Thoracic aorta (tissue), 2 donors: ENCODE results near the gene NMD3. TPM values are rescaled to one million over a fixed set of nuclear protein-coding genes. Genes with fewer than 3 reads are reported as not detected.

Source experiments
- ATAC-seq: fragments of 150-250 bp; one replicate; pipeline ENCODE4 v1.8.0; 2017; ENCODE audit warnings: low read depth; ENCODE audit not compliant: insufficient number of reproducible peaks, low FRiP score
- DNase-seq: peaks from one replicate; pipeline ENCODE4 v3.0.0-alpha.2; 2020; ENCODE audit warnings: low spot score
- H3K27ac ChIP-seq, 2 donors: fragments of 200-600 bp; sonication (generic); 1 replicate in 1 of 2; 2 replicates in 1 of 2; pipeline ENCODE4 v1.5.1; 2016; ENCODE audit warnings: mild to moderate bottlenecking in 2 of 2, moderate library complexity in 2 of 2
- H3K27me3 ChIP-seq: fragments of 200-600 bp; sonication (generic); replicated peaks from 2 replicates; pipeline ENCODE4 v1.6.0; 2016; ENCODE audit warnings: mild to moderate bottlenecking; ENCODE audit not compliant: insufficient read depth
- H3K36me3 ChIP-seq: fragments of 200-600 bp; sonication (generic); one replicate; pipeline ENCODE4 v1.5.1; 2016
- H3K4me1 ChIP-seq, 2 donors: fragments of 200-600 bp; sonication (generic); 1 replicate in 1 of 2; 2 replicates in 1 of 2; pipeline versions ENCODE4 v1.5.1 to v1.6.0; 2016; ENCODE audit warnings: low read depth in 2 of 2, mild to moderate bottlenecking in 1 of 2; ENCODE audit not compliant: control insufficient read depth in 1 of 2
- H3K4me3 ChIP-seq: fragments of 200-600 bp; sonication (generic); 2 replicates; pipeline ENCODE4 v1.5.1; 2016; ENCODE audit warnings: mild to moderate bottlenecking
- H3K9me3 ChIP-seq: fragments of 200-600 bp; sonication (generic); 2 replicates; pipeline ENCODE4 v1.5.1; 2016
- CTCF ChIP-seq: fragments of 200-600 bp; sonication (generic); IDR thresholded peaks from one replicate; pipeline ENCODE4 v1.5.1; 2019; ENCODE audit warnings: antibody characterized with exemption
- total RNA-seq, 2 donors: library from RNA; depleted of rRNA; stranded (reverse); fragments of >200 nt; gene quantifications; one replicate each; pipeline versions ENCODE4 v1.1.0 to v1.2.3, GENCODE V29; 2016

NMD3 gene
- total RNA-seq, 2 donors from 2014 or later = 41.2 to 48.8 TPM

- no peak overlapping the region for H3K27ac ChIP-seq
- H3K4me1 ChIP-seq = peaks cover 6 to 38% of the 10 kb centered on the region in 2 donors
- ATAC-seq = no peak
- H3K36me3 ChIP-seq = peaks cover 20% of the 10 kb centered on the region
- no peak overlapping the region for H3K4me3 ChIP-seq
- TF ChIP-seq CTCF = no peak
- no peak for DNase-seq
- no peaks in the 10 kb centered on the region for H3K9me3 ChIP-seq
- H3K27me3 ChIP-seq = no peaks in the 10 kb centered on the region
Observed at GRCh38 chr3:161254861-161255260, 33.8 kb downstream of the NMD3 start.

- no peak for ATAC-seq
Observed at GRCh38 chr3:161263057-161263456, 41.9 kb downstream of the NMD3 start.

GRCh38 chr3:161264852-161265251 lies 43.7 kb downstream of the NMD3 start:
- Histone ChIP-seq H3K4me3 (no peak overlapping the region), H3K4me1 (no peaks in the 10 kb centered on the region), H3K27me3 (no peaks in the 10 kb centered on the region), H3K27ac (no peak overlapping the region), H3K36me3 (no peaks in the 10 kb centered on the region), H3K9me3 (no peaks in the 10 kb centered on the region)
- DNase-seq (no peak), ATAC-seq (no peak)
- no peak for TF ChIP-seq CTCF

More at GRCh38 chr3:161263057-161263456, 41.9 kb downstream of the NMD3 start:
- Histone ChIP-seq H3K36me3 (no peaks in the 10 kb centered on the region), H3K27ac (no peak overlapping the region), H3K4me1 (no peaks in the 10 kb centered on the region), H3K27me3 (no peaks in the 10 kb centered on the region), H3K9me3 (no peaks in the 10 kb centered on the region), H3K4me3 (no peak overlapping the region)
- DNase-seq = no peak
- TF ChIP-seq CTCF = no peak

- DNase-seq = no peak
- Histone ChIP-seq H3K27me3 (no peaks in the 10 kb centered on the region), H3K27ac (no peak overlapping the region), H3K9me3 (no peaks in the 10 kb centered on the region), H3K4me3 (no peak overlapping the region), H3K36me3 (no peaks in the 10 kb centered on the region), H3K4me1 (no peaks in the 10 kb centered on the region)
- TF ChIP-seq CTCF = no peak
- ATAC-seq = no peak
Observed at GRCh38 chr3:161265916-161266571, 44.9 kb downstream of the NMD3 start.

- H3K27ac ChIP-seq = no peak overlapping the region
- no peaks in the 10 kb centered on the region for H3K27me3 ChIP-seq
- no peaks in the 10 kb centered on the region for H3K36me3 ChIP-seq
- no peak for TF ChIP-seq CTCF
- H3K4me3 ChIP-seq = no peak overlapping the region
- H3K4me1 ChIP-seq = no peaks in the 10 kb centered on the region
- DNase-seq (no peak), ATAC-seq (no peak)
- H3K9me3 ChIP-seq = no peaks in the 10 kb centered on the region
Observed at GRCh38 chr3:161266731-161267150, 45.6 kb downstream of the NMD3 start.
